HG03520 (cell line): ENCODE data around the gene TXNRD3.

Source experiments
- ATAC-seq: cut with Tn5 transposase; IDR thresholded peaks from one replicate; pipeline ENCODE4 v1.9.1; 2021; ENCODE audit warnings: mild to moderate bottlenecking, moderate library complexity; ENCODE audit not compliant: unreplicated experiment

Gene TXNRD3

DNA sequence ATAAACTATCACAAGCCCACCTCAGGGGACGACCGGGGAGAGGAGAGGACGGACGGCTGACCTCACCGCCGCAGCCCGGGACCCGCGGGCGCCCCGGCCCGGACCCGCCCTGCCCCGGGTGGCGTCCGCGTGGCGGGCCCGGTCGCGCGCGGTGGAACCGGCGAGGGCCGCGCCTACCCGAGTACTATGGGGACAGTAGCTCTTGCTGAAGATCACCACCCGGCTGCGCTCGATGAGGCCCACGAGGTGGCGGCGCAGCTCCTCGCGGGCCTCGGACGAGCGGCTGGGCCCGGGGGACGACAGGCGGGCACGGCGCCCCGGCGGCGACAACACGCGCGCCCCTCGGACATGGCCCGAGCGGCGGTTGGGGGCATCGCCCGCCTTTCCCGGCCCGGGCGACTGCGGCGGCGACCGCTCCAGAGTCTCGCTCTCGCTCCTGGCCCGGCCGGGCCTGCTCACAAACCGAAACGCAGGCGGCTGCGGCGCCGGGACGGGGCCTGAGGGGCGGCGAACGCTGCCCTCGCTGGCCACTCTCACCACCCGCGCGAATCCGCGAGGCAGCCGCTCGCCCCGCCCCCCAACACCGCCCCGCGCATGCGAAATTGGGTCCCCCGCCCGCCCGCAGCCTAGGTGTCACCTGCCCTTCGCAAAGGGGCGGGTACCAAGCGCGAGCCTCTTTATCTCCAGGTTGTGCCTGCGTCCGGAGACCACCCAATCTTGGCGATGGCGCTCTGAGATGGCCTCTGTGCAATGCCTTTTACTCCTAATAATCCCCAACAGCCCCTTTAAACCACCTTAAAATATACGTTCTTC lies at the start of gene TXNRD3:
Gene TXNRD3, minus strand, starts transcription at position 554 of the 813 bp plus-strand sequence.
- no peak for ATAC-seq

DNA sequence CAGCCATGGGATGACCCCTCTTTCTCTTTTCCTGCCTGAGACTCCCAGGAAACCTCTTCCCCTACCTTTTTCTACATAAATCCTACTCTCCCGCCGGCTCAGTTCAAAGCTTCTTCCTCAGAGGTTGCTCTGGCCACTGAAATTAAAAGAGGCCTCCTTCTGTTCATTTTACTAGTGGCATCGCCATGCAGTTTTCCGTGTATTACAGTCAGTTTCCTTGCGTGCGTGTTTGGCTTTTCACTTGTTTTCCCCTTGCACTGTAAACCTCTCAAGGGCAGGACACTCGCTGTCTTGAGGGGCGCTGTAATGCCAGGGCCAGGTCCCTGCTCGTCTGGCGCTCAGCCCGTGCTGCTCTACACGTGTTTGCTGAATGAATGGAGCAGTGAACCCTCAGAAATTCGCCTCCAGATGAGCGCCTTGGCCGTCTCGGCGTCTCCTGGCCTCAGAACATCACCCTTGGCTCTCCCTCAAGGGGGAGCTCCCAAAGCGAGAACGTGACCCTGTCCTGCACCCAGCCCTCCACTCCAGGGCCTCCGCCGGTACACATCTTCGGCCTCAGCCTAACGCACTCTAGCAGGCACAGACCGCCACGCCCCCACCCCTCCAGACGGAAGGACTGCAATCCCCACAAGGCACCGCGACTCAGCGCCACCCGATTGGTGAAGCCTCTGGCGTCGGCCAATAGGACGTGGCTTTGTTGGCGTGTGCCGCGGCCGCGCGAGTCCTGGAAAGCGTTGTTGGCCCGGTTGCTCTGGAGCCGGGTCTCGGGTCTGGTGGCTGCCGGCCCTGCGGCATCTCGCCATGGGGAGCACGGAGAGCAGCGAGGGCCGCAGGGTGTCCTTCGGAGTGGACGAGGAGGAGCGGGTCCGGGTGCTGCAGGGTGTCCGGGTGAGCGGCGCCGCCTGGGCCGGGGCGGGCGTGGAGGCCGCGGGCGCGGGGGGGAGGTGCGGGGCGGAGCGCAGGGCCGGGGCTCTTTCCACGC lies 48.9 kb upstream of the TXNRD3 start, which contains the start of gene CHCHD6:
Gene CHCHD6, plus strand, starts transcription at position 729 of the 982 bp plus-strand sequence. Its CDS starts 73 bp downstream, at position 802.
- peak; percentile 94 for ATAC-seq

DNA sequence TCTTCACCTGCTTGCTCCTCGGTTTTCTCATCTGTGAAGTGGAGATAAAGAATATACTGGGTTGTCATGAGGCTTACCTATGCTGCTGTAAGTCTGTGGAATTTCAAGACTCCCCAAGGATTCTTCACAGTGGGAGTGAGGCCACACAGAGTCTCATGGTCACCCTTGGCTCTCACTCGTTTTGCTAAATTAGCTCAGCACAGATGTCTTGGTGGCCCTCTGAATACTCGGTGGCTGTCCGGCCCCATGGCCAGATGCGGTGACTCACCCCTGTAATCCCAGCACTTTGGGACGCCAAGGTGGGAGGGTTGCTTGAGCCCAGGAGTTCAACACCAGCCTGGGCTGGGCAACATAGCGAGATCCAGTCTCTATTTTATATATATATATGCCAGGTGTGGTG lies 44.1 kb upstream of the TXNRD3 start:
- ATAC-seq: no peak

DNA sequence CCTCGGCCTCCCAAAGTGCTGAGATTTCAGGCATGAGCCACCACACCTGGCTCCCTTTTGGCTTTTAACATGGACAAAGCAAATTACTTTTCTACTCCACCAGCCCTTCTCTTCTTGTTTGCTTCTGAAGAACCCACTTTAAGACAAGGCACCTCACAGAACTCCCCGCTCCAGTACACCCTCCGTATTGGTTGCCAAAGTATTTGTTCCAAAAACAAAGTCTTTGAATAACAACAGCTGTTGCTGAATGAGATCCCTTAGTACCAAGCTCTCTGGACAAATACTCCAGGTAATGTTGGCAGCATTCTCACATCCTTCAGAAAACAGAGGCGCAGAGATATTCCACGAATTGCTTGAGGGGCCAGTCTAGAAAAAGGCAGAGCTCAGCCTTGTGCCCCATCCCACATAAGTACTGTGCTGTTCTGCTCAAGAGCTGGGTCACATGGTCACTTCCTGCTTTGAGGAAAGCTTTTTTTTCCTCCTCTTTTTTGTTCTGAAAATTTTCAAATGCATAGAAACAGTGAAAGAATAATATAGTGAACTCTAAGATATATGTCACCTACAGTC lies 41.9 kb upstream of the TXNRD3 start:
- ATAC-seq: no peak

DNA sequence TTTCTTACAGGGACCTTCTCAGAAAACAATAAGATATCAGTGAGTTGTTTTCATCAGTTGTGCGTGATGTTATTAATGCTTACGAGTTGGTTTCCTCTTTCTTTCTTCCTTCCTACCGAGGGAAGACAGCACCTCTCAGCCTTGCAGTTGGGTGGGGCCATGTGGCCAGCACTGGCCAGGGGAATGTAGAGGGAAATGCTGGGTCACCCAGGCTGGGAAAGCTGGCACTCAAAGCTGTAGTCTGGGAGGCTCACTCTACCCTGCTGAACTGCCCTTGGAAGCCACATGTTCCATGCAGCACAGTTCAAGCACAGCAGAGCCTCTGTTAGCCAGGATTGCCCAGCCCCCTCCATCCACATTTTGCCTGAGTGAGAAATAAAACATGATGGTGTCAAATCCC lies 39.0 kb upstream of the TXNRD3 start:
- no peak for ATAC-seq

DNA sequence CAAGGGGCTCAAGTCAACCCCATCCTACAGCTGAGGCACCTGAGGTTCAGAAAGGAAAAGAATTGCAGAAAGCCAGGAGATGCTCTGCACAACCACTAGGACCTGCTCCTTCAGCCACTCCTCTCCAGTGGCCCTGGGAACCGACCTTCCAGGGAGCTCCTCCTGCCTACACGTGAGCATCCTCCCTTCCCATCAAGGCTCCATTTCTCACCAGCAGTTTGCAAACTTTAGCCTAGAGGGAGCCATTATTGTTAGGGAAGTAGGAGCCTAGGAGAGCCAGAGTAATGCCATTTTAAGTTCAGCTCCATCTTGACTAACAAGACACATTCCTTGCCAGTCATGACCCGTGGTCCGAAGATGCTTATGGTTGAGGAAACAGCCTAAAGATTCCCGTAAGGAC lies 37.9 kb upstream of the TXNRD3 start:
- ATAC-seq: no peak

DNA sequence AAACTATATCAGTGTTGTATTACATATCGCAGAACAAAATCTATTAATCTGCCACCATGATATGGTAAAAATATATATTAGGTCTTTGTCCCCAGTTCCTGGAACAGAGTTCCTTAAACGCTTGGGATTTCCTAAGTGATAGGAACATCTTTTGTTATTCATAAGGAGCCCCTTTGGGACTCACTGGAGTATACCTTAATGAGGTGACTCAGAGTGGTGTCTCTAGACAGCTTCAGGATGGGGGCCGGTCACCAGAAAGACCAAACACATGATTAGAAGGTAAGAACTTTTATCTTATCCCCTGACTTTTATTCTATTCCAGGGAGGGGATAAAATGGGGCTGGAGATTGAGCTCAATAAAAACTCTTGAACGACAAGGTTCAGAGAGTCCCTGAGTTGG lies 36.8 kb upstream of the TXNRD3 start:
- ATAC-seq: no peak

DNA sequence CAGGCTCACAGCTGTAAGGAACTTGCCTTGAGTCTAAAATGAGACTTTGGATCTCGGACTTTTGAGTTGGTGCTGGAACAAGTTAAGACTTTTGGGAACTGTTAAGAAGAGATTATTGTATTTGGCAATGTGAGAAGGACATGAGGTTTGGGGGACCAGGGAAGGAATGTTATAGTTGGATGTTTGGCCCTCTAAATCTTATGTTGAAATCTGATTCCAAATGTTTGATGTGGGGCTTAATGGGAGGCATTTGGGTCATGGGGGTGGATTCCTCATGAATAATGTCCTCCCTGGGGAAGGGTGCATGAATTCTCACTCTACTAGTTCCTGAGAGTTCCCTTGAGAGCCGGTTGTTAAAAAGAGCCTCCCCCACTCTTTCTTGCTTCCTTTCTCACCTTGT lies 30.6 kb upstream of the TXNRD3 start:
- ATAC-seq: no peak

DNA sequence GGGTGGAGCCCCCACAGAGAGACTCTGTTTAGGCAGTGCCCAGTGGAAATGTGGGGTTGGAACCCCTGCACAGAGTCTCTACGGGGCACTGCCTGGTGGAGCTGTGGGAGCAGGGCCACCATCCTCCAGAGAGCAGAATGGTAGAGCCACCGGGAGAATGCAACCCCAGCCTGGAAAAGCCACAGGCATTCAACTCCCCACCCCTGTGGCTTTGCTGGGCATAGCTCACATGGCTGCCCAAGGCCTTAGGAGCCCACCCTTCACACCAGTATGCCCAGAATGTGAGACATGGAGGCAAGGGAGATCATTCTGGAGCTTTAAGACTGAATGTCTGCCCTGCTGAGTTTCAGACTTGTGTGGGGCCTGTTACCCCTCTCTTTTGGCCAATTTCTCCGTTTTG lies 30.1 kb upstream of the TXNRD3 start:
- no peak for ATAC-seq

DNA sequence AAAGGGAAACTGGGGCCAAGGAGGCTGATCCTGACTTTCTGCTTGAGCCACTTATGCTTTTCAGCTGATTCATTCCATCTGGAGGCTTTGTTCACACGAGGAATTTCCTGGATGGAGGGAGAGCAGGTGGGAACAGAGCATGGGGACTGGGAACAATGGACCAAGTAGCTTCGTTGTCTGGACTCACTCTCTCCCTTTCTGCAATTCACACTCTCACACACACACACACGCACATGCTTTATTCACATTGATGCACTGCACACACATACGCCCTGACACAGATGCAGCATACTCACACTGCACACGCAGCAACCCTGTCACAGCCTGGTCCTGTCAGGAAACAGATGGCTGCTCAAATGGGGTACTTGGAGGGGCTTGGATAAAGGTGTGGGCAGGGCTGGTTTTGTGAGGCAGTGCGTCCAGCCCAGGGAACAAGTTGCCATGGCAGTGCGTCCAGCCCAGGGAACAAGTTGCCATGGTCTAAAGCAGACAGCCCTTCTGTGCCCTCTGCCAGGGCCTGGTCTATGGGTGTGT lies 29.4 kb upstream of the TXNRD3 start:
- no peak for ATAC-seq

DNA sequence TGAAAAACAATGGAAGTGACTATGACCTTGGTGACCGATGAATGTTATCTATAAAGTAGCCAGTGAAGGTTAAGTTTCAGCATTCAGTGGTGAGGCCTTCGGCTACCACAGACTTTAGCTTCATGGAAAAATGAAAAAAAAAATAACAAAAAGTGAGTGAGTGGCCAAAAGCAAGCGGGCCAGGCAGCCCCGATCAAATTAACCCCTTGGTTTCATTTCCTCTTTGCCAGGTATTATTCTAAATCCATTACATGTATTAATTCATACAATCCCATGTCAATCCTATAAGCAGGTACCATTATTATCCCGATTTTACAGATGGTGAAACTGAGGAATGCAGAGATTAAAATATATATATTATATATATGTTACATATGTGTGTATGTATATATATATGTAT lies 28.1 kb upstream of the TXNRD3 start:
- no peak for ATAC-seq

DNA sequence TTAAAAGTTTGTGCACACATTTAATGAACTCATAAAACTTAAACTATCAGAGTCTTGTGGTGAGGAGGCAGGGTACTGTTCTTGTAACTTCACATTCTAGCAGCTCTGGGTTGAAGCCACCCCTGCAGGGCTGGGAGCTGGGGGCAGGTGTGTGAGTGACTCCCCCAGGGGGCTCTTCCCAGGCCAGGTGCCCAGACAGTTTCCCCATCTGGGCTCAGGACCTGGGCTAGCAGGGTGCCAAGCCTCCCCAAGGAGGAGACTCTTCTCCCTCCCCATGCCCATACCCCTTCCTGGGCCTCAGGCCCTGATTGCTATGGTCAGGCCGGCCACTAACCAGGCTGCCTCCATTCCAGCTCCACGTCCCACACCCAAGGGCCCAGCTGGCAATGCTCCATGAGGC lies 27.1 kb upstream of the TXNRD3 start:
- ATAC-seq: no peak

DNA sequence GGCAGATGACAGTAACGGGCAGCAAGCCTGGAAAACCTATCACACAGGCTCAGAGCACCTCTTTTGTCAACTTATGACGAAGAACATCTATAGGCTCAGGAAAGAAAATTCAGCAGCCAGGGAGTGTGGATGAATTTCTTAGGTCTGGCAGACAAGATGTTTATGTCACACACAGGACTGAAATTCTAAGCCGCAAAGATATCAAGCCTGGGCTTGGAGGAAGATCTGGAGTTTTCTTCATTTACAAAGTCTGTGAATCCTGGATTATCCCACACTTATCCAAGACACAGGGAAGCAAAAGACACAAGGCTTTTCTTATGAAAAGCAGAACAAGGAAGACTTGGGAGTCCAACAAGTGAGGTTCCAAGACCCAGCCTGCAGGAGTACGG lies 25.7 kb upstream of the TXNRD3 start:
- no peak for ATAC-seq

DNA sequence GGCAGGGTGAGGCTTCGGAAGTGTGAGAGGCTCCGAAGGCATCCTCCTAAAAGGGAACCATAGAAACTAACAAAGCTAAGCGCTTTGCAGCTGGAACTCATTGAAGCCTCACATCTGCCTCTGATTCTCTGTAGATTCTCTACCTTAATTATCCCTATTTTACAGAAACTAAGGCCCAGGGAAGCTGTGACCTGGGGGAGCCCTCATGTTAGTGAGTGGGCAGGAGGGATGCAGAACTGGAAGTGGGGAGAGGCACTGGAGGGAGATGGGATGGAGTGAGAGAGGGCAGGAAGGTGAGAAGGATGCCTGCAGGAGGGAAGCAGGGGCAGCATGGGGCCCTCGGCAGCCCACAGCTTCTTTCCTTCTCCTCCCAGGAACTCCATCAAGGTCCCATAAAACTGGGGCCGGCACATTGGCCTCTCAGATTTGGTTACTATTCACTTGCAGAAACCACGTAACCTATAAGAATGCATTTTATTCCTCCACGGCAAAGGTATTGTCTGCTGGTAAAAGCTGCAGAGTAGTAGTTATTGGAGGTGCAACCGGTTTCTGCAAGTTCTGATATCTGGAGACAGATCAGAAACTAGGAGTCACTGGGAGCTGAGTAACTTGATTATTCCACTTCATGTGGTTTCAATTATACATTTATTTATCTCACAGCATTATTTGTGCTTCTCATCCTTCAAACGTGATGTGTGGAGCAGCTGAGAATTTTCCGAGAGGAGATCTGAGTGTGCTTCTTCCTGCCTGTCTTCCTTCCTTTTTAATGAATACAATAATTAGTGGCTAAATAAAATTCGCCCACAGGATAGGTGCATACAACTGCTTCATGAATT lies 25.1 kb upstream of the TXNRD3 start:
- ATAC-seq: no peak

DNA sequence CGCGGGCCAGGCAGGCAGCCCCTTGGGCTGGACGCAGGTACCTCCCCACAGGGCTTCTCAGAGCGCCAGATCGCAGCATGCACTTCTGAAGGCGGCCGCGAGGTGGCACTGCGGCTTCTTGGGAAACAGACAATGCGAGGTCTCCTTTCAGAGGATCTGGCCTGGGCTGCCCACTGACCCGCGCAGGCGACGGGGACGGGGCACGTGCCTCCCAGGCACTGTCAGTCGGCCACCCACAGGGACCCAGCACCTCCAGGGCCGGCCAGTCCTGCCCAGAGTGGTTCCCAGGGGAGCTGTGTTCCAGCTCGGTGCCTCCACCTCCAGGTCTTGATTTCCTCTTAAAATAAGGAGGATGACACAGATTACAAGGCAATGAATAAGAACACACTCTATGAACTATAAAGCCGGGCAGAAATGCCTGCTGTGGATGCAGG lies 24.4 kb upstream of the TXNRD3 start:
- no peak for ATAC-seq

DNA sequence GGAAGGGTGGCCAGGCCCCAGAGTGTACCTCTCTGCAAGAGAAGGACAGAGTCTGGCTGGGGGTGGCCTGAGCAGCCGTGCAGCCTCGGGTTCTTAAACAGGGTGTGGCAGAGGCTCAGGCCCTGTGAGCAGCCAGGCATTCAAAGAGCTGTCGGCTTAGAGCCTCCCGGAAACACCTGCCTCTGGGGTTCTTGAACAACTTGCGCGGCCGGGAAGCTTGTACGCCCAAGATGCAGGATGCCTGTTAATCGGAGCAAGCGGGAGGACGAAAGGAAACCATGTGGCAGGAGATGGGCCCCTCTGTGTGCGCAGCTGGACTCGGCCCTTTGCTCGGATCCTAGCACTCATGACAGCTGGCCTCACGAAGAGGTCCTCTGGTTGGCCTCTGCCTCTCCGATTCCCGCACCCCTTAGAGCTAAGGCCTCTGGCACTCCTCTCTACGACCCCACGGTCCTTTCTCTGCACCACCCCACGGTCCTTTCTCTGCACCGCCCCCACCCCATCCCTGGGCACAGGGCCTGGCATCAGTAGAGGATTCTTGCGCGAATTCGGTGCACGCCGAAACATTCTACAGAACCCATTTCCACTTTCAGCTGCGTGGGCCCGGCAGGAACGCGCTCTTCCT lies 23.9 kb upstream of the TXNRD3 start:
- no peak for ATAC-seq

DNA sequence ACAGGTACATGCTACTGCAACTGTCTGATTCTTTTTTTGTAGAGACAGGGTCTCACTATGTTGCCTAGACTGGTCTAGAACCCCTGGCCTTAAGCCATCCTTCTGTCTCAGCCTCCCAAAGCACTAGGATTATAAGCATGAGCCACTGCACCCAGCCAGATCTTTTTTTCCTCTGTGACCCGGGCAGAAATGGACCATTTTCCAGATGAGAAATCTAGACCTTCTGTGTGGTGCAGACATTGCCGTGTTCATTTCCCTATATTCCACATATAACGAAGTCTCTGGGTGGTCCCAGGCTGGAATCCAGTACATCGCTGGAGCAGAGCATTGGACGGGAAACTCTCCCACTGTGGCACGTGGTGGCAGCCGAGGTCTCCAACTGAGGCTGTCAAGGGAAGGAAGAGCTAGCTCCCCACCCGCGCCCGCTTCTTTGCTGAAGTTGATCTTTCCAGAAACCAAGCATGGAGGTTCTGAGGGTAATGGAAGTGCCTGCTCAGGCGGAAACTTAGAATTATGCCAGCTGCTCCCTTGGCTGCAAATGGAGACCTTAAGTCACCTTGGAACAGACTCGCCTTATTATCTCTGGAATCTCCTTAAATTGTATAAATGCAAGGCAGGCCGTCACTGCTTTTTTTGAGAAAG lies 23.1 kb upstream of the TXNRD3 start:
- no peak for ATAC-seq

DNA sequence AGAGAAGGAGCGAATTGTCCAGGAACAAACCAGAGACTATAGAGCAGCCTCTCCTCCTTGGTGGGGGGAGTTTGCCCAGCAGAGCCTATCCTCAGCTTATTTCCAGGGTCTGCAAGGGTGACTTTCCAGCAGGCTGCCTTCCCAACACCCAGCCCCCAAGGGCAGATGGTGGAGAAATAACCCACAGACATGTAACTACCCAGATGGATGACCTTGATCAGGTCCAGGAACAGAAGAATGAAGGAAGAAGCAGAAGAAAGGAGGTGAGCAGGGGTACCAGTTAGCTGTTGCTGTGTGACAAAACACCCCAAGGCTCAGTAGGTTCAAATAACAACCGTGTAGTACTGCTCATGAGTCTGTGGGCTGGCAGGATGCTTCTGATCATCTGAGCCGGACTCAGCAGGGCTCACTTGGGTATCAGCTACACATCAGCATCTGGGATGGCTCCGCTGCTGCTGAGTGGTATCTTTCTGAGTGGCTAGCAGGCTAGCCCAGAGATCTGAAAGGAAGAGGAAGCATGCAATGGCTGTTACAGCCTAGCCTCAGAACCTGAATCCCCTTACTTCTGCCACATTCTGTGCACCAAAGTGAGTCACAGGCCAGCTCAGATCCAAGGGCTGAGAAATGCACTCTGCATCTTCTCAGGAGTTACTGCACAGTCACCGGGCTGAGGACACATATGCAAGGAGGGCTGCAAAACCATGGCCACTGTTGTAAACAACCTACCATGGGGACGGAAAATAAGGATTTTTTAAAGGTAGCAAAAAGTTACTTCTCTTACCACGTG lies 22.2 kb upstream of the TXNRD3 start:
- no peak for ATAC-seq

DNA sequence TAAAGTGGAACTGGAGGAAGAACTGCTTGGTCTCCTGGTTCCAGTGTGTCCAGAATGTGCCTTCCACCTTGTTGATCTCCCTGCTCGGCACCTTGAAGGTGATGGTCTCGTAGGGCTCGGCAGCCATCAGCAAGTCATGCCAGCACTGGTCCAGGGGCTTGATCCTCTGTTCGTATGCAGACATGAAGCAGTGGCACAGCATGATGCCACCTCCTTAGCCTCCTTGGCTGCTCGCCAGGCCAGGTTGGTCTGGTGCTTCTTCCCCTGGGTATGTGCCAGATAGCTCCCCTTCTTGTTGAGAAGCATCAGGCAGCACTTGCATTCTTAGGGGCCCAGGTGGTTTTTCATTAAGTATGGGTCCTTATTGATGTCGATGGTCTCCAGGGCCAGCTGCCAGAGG lies 17.8 kb upstream of the TXNRD3 start:
- ATAC-seq: no peak
